Pulmonary artery endothelial cell (primary cell): ENCODE results near the gene ZNF66. TPM values are rescaled to one million over a fixed set of nuclear protein-coding genes. Genes with fewer than 3 reads are reported as not detected.
"Not testable (repeated sequence)": the region's sequence is repeated elsewhere in the genome, so short reads cannot be mapped to it uniquely, and the experiment has no call there.

ENCODE experiments used
- DNase-seq: peaks from one replicate; pipeline ENCODE4 v3.0.0-alpha.2; 2011; ENCODE audit warnings: low read depth, low spot score
- total RNA-seq: library from RNA; depleted of rRNA; stranded (reverse); fragments of >200 nt; gene quantifications from 2 replicates; pipeline ENCODE4 v1.2.3, GENCODE V29; 2014

Gene ZNF66
- 2.3 and 2.5 TPM in 2 replicates for total RNA-seq

- peak; percentile 89 for DNase-seq
Measured at GRCh38 chr19:20776083-20777076, at the start of gene ZNF66. Gene ZNF66 (plus strand): TSS chr19:20776304. CDS start chr19:20776448, 144 bp downstream.

GRCh38 chr19:20750169-20750568 is 25.9 kb upstream of the ZNF66 start:
- not testable (repeated sequence) for DNase-seq

GRCh38 chr19:20752291-20752690 is 23.8 kb upstream of the ZNF66 start:
- not testable (repeated sequence) for DNase-seq

GRCh38 chr19:20769225-20769736 is 6.8 kb upstream of the ZNF66 start:
- DNase-seq: not testable (repeated sequence)

- no peak for DNase-seq
Measured at GRCh38 chr19:20787786-20788185, 11.7 kb downstream of the ZNF66 start.

GRCh38 chr19:20791806-20792205 is 15.7 kb downstream of the ZNF66 start:
- DNase-seq: no peak

GRCh38 chr19:20806311-20807262 is 30.5 kb downstream of the ZNF66 start:
- DNase-seq: not testable (repeated sequence)

- no peak for DNase-seq
Measured at GRCh38 chr19:20840371-20840770, 64.3 kb downstream of the ZNF66 start.

Other genes with a start within 250 kb of the ZNF66 start
- 5.6 and 7.0 TPM in 2 replicates for gene ZNF737, start 210.5 kb upstream of the ZNF66 start, total RNA-seq
- 6.7 and 8.7 TPM in 2 replicates for gene ZNF626, start 114.7 kb upstream of the ZNF66 start, total RNA-seq
- 7.9 and 9.0 TPM in 2 replicates for gene ZNF85, start 146.9 kb downstream of the ZNF66 start, total RNA-seq
- 4.6 and 6.0 TPM in 2 replicates for gene ZNF430, start 244.4 kb downstream of the ZNF66 start, total RNA-seq